ENCODE data around the gene SLC18A3. TPM values are rescaled to one million over a fixed set of nuclear protein-coding genes. Genes with fewer than 3 reads are reported as not detected.

Gene SLC18A3
- total RNA-seq, 1 donor from 2014 or later, result 17.9 TPM

DNA sequence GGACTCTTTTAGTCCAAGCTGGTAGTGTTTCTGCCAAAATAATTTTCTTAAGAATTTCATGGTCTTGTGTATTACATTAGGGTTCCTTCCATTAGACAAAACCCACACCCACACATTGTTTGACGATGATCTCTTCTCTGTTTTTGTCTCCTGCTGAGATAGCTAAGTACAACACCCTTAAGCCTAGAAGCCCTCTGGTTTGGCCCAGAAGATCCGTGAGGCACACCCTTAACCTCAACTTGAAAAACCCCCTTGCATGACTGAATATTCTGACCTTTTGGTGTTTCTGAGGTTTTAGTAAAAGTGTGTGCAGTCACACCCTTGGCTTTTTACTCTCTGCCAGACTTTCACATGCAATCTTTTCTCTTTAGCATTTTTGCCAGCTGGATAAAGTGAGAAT lies 41.9 kb upstream of the SLC18A3 start:
- TF ChIP-seq, protein P1, sequence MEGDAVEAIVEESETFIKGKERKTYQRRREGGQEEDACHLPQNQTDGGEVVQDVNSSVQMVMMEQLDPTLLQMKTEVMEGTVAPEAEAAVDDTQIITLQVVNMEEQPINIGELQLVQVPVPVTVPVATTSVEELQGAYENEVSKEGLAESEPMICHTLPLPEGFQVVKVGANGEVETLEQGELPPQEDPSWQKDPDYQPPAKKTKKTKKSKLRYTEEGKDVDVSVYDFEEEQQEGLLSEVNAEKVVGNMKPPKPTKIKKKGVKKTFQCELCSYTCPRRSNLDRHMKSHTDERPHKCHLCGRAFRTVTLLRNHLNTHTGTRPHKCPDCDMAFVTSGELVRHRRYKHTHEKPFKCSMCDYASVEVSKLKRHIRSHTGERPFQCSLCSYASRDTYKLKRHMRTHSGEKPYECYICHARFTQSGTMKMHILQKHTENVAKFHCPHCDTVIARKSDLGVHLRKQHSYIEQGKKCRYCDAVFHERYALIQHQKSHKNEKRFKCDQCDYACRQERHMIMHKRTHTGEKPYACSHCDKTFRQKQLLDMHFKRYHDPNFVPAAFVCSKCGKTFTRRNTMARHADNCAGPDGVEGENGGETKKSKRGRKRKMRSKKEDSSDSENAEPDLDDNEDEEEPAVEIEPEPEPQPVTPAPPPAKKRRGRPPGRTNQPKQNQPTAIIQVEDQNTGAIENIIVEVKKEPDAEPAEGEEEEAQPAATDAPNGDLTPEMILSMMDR (conservative IDR thresholded peaks at IDR 0.05), result no peak
- H3K4me1 Mint-ChIP-seq, result no peaks in the 10 kb centered on the region
- no peak overlapping the region for H3K27ac Mint-ChIP-seq (ENCODE audit: unreplicated experiment)
- H3K9me3 Mint-ChIP-seq, result peaks cover 11% of the 10 kb centered on the region
- H3K27me3 Mint-ChIP-seq (ENCODE audit: low read depth), result peaks cover 43% of the 10 kb centered on the region
- no peak for DNase-seq (ENCODE audit: low read depth, low spot score)
- H3K36me3 Mint-ChIP-seq (ENCODE audit: low read depth), result peaks cover 2% of the 10 kb centered on the region
- no peak overlapping the region for H3K4me3 Mint-ChIP-seq

DNA sequence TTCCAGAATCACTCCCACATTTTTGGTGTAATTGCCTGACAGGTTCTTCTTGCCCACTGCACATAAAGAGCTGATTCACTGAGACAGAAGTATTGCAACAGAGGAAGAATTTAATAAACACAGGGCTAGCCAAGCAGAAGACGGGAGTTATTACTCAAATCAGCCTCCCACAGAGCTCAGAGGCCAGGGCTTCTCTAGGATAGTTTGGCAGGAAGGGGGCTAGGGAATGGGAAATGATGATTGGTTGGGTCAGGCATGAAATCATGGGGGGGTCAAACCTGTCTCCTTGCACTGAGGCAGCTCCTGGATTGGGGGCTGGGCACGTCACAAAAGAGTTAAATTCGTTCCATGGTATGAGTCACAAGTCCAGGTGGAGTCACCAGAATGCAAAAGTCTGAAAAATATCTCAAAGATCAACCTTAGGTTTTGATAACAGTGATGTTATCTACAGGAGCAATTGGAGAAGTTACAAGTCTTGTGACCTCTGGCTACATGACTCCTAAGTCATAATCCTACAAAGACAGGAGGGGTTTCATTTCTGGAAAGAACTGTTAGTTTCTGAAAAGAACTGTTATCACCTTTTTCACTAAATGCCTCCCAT lies 41.0 kb upstream of the SLC18A3 start:
- no peak overlapping the region for H3K4me3 Mint-ChIP-seq
- TF ChIP-seq, protein P1 (conservative IDR thresholded peaks at IDR 0.05), result no peak

DNA sequence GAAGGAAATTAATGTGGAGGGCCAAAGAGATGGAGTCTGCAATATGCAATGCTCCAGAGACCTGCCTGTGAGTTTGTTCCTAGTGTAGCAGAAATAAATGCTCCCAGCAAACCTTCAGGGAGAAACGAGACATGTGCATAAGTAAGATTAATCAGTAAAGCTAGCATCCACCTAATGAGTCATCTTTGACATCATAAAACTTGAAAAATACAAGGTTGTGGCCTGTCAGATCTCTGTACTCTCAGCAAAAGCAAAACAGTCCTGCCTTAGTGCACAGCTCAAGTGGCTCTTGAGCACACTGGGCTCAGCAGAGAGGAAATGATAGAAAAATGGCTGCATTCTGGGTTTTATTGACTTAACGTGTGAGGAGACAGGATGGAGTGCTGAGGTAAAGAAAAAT lies 38.7 kb upstream of the SLC18A3 start:
- H3K27me3 Mint-ChIP-seq (ENCODE audit: low read depth), result peaks cover 23% of the 10 kb centered on the region
- TF ChIP-seq, protein P1 (conservative IDR thresholded peaks at IDR 0.05), result no peak
- H3K36me3 Mint-ChIP-seq (ENCODE audit: low read depth), result peaks cover 5% of the 10 kb centered on the region

More for the DNA sequence above, 41.0 kb upstream of the SLC18A3 start:
- Mint-ChIP-seq H3K9me3 (peaks cover 11% of the 10 kb centered on the region), H3K27ac (ENCODE audit: unreplicated experiment) (no peak overlapping the region), H3K4me1 (no peaks in the 10 kb centered on the region), H3K27me3 (ENCODE audit: low read depth) (peaks cover 38% of the 10 kb centered on the region), H3K36me3 (ENCODE audit: low read depth) (peaks cover 2% of the 10 kb centered on the region)
- DNase-seq (ENCODE audit: low read depth, low spot score), result no peak

DNA sequence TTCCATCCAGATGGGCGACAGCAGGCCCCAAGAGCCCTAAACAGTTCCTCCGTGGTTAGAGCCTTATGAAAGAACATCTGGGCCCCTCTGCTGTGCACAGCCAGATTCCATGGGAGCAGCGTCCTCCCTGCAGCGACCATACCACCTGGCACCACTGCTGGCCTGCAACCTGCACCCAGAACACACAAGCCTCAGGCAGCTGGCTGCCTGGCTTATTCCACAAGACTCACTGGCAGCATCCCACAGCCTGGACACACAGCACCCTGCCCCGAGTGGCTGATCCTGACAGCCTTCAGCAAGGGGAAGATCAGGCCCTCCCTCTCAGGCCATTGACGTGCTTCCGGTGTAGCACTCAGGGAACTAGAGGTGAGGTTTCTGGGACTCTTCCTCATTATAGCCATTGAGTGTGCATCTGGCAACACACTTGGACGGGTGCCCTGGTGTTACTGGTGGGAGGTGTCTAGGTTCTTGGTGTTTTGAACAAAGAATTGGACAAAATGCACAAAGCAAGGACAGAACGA lies 37.5 kb upstream of the SLC18A3 start:
- Mint-ChIP-seq H3K27ac (ENCODE audit: unreplicated experiment) (no peak overlapping the region), H3K36me3 (ENCODE audit: low read depth) (peaks cover 5% of the 10 kb centered on the region), H3K4me1 (no peaks in the 10 kb centered on the region), H3K9me3 (peaks cover 6% of the 10 kb centered on the region), H3K27me3 (ENCODE audit: low read depth) (peaks cover 15% of the 10 kb centered on the region), H3K4me3 (no peak overlapping the region)
- DNase-seq (ENCODE audit: low read depth, low spot score), result no peak
- TF ChIP-seq, protein P1 (conservative IDR thresholded peaks at IDR 0.05), result no peak

More for the DNA sequence above, 38.7 kb upstream of the SLC18A3 start:
- no peak for DNase-seq (ENCODE audit: low read depth, low spot score)
- Mint-ChIP-seq H3K27ac (ENCODE audit: unreplicated experiment) (no peak overlapping the region), H3K4me1 (no peaks in the 10 kb centered on the region), H3K4me3 (no peak overlapping the region), H3K9me3 (peaks cover 11% of the 10 kb centered on the region)

DNA sequence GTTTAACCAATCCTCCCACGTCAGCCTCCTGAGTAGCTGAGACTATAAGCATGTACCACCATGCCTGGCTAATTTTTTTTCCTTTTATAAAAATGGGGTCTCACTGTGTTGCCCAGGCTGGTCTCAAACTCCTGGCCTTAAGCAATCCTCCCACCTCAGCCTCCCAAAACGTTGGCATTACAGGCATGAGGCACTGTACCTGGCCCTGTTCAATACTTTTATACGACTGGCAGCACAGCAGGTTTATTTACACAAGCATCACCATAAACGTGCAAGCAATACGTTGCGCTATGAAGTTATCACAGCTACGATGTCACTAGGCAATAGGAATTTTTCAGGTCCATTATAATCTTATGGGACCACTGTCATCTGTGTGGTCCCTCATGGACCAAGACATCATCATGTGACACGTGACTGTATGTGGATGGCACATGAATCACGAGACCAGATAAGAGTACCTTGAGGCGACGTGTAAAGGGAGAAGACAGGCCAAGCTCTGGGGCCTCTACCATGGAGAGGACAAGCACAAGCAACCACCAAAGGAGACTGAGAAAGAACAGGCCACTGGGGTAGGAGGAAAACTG lies 34.5 kb upstream of the SLC18A3 start:
- no peak overlapping the region for H3K4me3 Mint-ChIP-seq
- no peaks in the 10 kb centered on the region for H3K4me1 Mint-ChIP-seq
- H3K27ac Mint-ChIP-seq (ENCODE audit: unreplicated experiment), result no peak overlapping the region
- H3K27me3 Mint-ChIP-seq (ENCODE audit: low read depth), result peaks cover 2% of the 10 kb centered on the region
- H3K9me3 Mint-ChIP-seq, result no peaks in the 10 kb centered on the region
- DNase-seq (ENCODE audit: low read depth, low spot score), result no peak
- TF ChIP-seq, protein P1 (conservative IDR thresholded peaks at IDR 0.05), result no peak
- H3K36me3 Mint-ChIP-seq (ENCODE audit: low read depth), result peaks cover 3% of the 10 kb centered on the region
